GM19328 (cell line): Measurements from ENCODE around the gene PRKAA1.
"Not testable (repeated sequence)": the region's sequence is repeated elsewhere in the genome, so short reads cannot be mapped to it uniquely, and the experiment has no call there.

Experiments used
- ATAC-seq: cut with Tn5 transposase; IDR thresholded peaks from one replicate; pipeline ENCODE4 v1.9.1; 2021; ENCODE audit warnings: mild to moderate bottlenecking, moderate library complexity; ENCODE audit not compliant: unreplicated experiment

The PRKAA1 gene

GRCh38 chr5:40734986-40735385, 63.2 kb downstream of the PRKAA1 start:
- no peak for ATAC-seq

- no peak for ATAC-seq
These were observed 64.2 kb downstream of the PRKAA1 start for GRCh38 chr5:40733879-40734563.

DNA sequence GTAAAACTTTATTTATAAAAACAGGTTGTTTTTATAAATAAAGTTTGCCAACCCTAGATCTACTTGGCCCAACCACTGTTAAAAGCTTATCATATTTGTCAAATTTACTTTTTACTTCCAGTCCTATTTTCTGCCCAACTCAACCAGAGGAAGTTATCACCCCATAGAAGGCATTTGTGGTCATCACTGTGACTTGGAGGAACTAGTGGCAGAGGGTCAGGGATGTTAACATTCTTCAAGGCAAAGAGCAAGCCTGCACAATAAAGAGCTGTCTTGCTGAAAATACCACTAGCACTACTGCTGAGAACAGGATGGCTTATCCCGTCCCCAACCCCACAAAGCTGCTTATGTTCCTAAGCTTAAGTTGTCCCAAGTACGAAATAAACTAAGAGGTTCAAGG, 64.7 kb downstream of the PRKAA1 start:
- no peak for ATAC-seq

DNA sequence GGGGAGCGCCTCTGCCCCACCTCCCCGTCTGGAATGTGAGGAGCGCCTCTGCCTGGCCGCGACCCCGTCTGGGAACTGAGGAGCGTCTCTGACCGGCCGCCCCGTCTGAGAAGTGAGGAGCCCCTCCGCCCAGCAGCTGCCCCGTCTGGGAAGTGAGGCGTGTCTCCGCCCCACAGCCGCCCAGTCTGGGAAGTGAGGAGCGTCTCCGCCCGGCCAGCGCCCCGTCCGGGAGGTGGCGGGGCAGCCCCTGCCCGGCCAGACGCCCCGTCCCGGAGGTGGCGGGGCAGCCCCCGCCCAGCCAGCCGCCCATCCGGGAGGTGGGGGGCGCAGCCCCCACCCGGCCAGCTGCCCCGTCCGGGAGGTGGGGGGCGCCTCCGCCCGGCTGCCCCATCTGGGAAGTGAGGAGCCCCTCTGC, 75.7 kb downstream of the PRKAA1 start:
- ATAC-seq: not testable (repeated sequence)

- ATAC-seq: no peak
These were observed 78.1 kb downstream of the PRKAA1 start for GRCh38 chr5:40720069-40720468.

DNA sequence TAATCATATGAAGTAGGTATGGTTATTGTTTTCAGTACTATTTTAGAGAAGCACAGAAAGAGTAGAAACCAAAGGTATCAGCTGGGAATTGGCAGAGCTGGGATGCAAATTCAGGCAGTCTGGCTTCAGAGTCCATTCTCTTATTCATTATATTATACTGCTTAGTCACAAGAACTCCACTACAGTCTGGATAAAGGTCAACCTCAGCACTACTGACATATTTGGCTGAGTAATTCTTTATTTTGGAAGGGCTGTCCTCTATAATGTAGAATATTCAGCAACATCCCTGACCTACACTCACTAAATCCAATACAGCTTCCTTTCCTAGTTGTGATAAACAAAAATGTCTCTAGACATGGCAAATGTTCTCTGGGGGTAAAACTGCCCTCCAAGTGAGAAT, 80.9 kb downstream of the PRKAA1 start:
- ATAC-seq: no peak

GRCh38 chr5:40716590-40716989, 81.6 kb downstream of the PRKAA1 start:
- no peak for ATAC-seq

DNA sequence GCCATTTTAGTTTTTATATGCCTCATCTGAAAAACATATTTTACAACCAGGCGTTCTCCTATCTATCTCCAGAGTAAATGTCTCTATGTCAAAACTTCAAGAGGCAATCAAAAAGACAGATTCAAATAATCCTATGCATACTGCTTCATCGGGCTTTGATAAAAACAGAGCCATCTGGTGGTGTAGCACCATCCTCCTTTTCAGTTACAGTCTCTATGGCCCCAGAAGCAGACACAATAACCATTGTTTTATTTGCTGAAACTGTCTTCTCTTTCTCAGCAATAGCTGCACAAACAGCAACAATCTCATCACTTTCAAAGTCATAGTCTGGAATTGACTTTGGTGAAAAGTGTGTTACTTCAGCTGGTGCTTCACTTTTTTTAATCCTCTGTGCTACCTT, 82.2 kb downstream of the PRKAA1 start:
- no peak for ATAC-seq

DNA sequence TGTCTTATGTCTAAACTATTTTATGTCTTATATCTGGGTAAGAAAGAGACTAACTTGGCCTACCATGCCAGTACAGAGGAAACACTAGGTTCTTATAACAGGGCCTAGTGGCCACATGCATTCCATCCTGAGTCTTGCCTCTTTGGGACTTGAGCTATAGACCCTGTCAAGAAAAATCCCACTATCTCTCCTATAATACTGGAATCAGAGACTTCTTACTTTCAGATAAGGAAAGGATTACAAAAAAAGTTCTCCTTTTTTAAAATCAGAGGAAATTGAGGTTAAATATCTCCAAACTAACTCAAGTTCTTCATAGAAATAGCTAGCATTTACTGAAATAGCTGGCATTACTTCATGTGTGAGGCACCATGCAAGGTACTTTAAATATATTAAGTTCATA, 84.2 kb downstream of the PRKAA1 start:
- ATAC-seq: no peak

- ATAC-seq: not testable (repeated sequence)
These were observed 87.6 kb downstream of the PRKAA1 start for GRCh38 chr5:40710575-40710974.
